NCI-H146 treated with DMSO at 0.1 percent for 48 hours (cell line): Measurements from ENCODE around the gene SLC30A2.

Experiments used
- DNase-seq: peaks from one replicate; lab custom pipeline; 2025; ENCODE audit not compliant: unreplicated experiment; lab: John Stamatoyannopoulos, UW

SLC30A2 gene

GRCh38 chr1:26023009-26023408, 22.9 kb downstream of the SLC30A2 start:
- DNase-seq, result no peak

GRCh38 chr1:26022404-26022779, 23.5 kb downstream of the SLC30A2 start:
- no peak for DNase-seq

GRCh38 chr1:26021647-26022403, 24.1 kb downstream of the SLC30A2 start, which contains the start of gene EXTL1:
Gene EXTL1, plus strand, starts transcription at chr1:26021775. Its CDS starts 872 bp downstream, at chr1:26022647.
- DNase-seq, result no peak

GRCh38 chr1:26020941-26021646, 24.8 kb downstream of the SLC30A2 start:
- no peak for DNase-seq

- DNase-seq, result no peak
Measured at GRCh38 chr1:26020330-26020768, 25.6 kb downstream of the SLC30A2 start.

GRCh38 chr1:26019641-26020315, 26.1 kb downstream of the SLC30A2 start:
- DNase-seq, result no peak

GRCh38 chr1:26017606-26018005, 28.3 kb downstream of the SLC30A2 start:
- DNase-seq, result no peak

GRCh38 chr1:26016953-26017545, 28.9 kb downstream of the SLC30A2 start:
- no peak for DNase-seq

GRCh38 chr1:26016258-26016952, 29.5 kb downstream of the SLC30A2 start:
- DNase-seq, result no peak

- no peak for DNase-seq
Measured at GRCh38 chr1:26015358-26015757, 30.6 kb downstream of the SLC30A2 start.

- no peak for DNase-seq
Measured at GRCh38 chr1:26014179-26014578, 31.7 kb downstream of the SLC30A2 start.

- DNase-seq, result no peak
Measured at GRCh38 chr1:26012864-26013263, 33.1 kb downstream of the SLC30A2 start.

GRCh38 chr1:26010825-26011224, 35.1 kb downstream of the SLC30A2 start:
- DNase-seq, result no peak

GRCh38 chr1:26009796-26010447, 36.0 kb downstream of the SLC30A2 start:
- DNase-seq, result no peak

- no peak for DNase-seq
Measured at GRCh38 chr1:26006710-26007109, 39.2 kb downstream of the SLC30A2 start.

- no peak for DNase-seq
Measured at GRCh38 chr1:26005434-26006105, 40.3 kb downstream of the SLC30A2 start.

GRCh38 chr1:26003756-26004155, 42.2 kb downstream of the SLC30A2 start:
- DNase-seq, result no peak

- no peak for DNase-seq
Measured at GRCh38 chr1:26003262-26003661, 42.7 kb downstream of the SLC30A2 start.

GRCh38 chr1:25999041-25999800, 46.7 kb downstream of the SLC30A2 start:
- no peak for DNase-seq
